Hematopoietic multipotent progenitor cell treated with erythropoietin and hydrocortisone succinate and interleukin-3 and kit ligand, for 8 days (in vitro differentiated cells): ENCODE results near the gene HRH1.

ENCODE experiments used
- DNase-seq: peaks from one replicate; pipeline ENCODE4 v3.0.0-alpha.2; 2015

HRH1 gene

DNA sequence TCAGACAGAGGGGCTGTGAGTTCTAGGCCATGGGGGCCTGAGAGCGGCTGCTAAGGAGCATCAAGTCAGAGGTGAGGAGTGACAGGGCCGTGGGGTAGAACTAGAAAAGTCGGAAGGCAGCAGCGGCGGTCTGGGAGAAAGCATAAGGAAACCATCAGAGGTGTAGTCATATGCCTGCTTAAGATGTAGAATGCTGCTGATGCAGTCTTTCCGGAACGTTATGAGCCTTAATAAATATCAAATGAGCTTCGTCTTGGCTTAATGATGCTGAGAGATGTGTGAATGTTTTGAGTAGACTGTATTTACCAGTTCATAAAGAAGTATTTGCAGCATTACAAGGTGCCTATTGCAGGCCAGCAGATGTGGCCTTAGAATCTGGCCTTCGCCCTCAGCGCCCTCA is 133.1 kb downstream of the HRH1 start:
- DNase-seq, result no peak

GRCh38 chr3:11288021-11288491 is 133.8 kb downstream of the HRH1 start:
- peak; percentile 6 for DNase-seq

- peak; percentile 36 for DNase-seq
Observed at GRCh38 chr3:11288786-11289637, 134.7 kb downstream of the HRH1 start.

DNA sequence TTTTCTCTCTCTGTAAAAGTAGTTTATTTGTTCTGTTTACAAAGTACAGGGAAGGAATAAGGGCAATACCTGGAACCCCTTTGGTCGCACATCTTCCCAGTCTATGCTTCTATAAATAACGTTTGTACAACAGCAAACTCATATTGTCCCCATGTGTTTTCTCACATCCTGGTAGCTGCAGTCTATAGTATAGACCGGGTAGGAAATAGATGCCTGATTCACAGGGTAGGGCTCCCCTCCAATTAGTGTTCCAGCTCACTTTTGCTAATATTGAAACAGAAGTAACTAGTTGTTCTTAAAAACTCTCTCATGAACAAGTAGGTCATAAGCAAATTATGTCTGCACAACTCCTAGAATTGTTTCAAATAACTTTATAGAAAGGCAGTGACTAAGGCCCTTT is 135.6 kb downstream of the HRH1 start:
- DNase-seq, result no peak

GRCh38 chr3:11290743-11291680 is 136.7 kb downstream of the HRH1 start:
- DNase-seq, result peak; percentile 11

DNA sequence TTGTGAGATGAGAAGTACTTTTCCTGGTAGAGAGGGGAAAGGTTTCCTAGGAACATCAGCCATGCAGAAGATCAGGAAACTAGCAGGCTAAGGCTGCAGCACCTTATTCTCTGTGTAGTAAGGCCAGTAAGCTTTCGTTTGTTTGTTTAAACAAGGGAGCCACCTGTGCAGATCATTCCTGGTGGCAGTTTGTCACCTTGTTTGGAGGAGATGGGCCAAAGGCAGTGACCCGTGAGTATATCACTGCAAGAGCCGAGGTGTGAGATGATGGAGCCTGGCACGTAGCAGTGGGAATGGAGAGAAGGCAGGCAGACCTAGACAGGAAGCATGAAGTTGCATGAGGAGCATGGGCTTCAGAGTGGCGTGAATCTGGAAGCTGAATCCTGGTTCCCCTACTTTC is 137.5 kb downstream of the HRH1 start:
- DNase-seq, result no peak

DNA sequence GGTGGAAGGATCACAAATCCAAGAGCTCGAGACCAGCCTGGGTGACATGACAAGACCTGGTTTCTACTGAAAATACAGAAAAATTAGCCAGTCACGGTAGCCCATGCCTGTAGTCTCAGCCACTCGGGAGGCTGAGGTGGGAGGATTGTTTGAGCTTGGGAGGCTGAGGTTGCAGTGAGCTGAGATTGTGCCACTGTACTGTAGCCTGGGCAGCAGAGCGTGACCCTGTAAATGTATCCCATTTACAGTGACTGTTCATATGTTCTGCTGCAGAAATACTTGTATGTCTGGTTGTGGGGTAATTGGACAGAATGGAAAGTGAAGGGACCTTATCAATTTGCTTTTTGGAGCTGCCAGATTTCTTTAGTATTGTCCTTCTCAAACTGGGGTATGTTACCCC is 142.8 kb downstream of the HRH1 start:
- DNase-seq, result no peak

GRCh38 chr3:11300970-11301369 is 146.7 kb downstream of the HRH1 start:
- DNase-seq, result no peak

DNA sequence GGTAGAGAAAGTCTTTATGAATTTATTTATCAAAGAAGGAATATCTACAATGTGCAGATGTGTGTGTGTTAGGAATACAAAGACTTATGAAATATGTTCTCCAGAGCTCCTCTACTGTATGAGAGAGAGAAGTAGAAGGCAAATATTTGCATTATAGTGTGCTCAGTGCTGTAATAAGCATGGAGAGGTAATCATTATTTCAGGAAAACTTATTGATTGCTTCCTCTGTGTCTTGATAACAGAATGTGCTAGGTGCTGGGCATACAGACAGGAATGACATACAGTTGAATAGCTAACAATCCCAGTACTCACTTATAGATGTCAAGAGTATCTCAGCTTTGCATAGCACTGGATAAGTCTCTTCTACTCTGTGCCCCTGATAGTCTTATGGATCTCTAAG is 148.2 kb downstream of the HRH1 start:
- DNase-seq, result no peak

GRCh38 chr3:11304175-11304574 is 149.9 kb downstream of the HRH1 start:
- DNase-seq, result no peak

GRCh38 chr3:11305509-11305908 is 151.2 kb downstream of the HRH1 start:
- no peak for DNase-seq

DNA sequence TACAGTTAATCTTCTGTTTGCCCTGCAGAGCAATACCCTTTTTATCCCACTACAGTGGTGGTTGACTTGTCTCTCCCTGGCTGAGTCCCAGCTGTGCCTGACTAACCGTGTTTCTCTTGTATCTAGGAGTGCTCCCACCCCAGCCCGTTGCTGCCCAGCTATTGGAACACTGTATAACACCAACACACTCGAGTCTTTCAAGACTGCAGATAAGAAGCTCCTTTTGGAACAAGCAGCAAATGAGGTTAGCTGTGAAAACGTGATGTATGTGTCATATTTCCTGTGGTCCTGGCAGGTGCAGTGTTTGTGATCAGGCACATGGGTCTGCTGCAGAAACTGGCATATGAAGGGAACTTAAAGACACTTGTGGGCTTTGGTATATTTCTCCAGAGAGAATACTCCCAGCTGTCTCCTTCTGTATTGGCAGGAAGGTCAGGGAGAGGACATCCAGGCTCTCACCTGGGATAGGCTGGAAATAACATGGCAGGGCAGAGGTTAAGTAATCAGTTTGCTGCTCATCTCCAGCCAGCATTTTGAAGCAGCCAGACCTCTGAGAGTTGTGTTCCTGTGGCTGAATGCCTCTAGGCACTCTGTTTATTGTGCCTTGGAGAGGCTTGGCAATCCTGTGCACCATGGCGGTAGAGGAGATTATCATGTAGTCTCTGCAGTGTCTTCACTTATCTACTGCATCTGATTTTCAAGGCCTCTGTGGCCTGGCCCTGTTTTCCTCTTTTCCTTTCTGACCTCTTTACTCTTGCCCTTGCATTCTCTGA is 152.7 kb downstream of the HRH1 start:
- DNase-seq, result peak; percentile 32

DNA sequence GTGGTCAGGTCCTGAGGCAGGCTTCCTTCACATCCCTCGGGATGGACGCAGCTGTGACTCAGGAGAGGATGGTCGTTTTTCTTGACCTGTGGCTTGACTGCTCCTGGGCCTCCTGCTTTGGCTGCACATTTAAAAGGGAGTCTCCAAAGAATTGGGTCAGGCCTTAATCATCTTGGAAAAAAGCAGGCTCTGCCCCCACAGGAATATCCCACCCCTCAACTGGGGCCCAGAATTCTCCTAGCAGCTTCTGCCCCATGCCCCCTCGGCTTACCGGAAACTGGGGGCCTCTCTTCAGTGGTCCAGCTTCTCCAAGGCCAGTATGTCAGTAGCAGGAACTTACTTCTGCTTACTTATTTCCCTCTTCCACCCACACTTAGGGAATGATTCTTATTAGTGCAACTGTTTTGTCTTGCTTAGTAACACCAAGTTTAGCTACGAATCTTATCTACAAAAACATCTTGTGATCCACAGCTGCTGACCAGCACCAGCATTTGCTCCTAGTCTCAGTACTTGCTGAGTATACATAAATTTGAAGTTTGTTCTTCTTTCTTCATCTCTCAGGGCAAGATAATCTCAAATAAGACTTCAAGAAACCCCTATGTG is 153.6 kb downstream of the HRH1 start:
- peak; percentile 33 for DNase-seq

DNA sequence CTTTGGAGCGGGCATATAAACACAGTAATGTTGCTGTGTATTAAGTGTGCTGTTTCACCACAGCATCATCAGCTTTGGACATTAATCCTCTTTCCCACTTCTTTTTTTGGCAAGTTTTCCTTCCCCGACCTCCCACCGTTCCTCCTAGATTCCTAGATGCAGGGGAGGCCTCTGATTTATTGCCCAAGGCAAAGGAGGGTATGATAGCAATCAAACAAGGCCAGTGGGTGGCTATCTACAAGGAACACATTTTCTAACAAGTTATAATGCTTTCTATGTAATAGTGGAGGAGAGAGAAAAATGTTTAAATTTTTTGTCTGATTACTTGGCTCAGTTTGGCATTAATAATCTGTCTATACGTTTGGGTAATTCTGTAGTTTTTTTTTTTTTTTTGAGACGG is 156.0 kb downstream of the HRH1 start:
- DNase-seq, result no peak

DNA sequence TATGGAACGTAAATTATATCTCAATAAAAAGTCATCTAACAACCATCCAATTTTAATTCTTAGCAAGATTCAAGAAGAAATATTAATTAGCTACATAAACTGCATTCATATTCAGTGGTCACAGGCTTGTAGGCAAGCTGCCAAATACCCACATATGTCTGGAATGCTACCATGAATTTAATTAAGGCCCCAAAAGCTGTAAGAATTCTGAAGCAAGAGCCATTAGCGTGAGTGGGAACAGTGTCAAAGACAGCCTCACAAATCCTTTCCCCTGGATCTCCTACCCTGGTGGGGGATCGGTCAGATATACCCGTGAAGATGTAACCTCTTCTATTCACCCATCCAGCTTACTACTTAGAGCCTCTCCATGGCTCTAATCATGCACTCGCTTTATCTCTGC is 157.9 kb downstream of the HRH1 start:
- no peak for DNase-seq
